ENCODE measurements around the gene SUCLG1.
A peak's percentile ranks its signal among the peaks of the same experiment; 100 is the strongest.

Gene SUCLG1

GRCh38 chr2:84459018-84459943, at the start of gene SUCLG1:
Gene SUCLG1 (minus strand): TSS chr2:84459280. CDS start chr2:84459269, 11 bp downstream.
- peak; percentile 92 for DNase-seq
- in situ Hi-C loops (cut with MboI; ENCODE audit: low pct_unique_long_range_greater_than_20kb, low sequenced_read_pairs), result no loop called here

- DNase-seq, result no peak
These were observed 39.2 kb upstream of the SUCLG1 start for GRCh38 chr2:84498150-84498799.

GRCh38 chr2:84497285-84497684, 38.2 kb upstream of the SUCLG1 start:
- DNase-seq, result no peak
- in situ Hi-C loops (cut with MboI; ENCODE audit: low pct_unique_long_range_greater_than_20kb, low sequenced_read_pairs), result loop anchor here (25.0 kb wide), 1 partner anchor 790 kb away; no protein-coding TSS in a partner anchor

More at GRCh38 chr2:84498150-84498799, 39.2 kb upstream of the SUCLG1 start:
- in situ Hi-C loops (cut with MboI; ENCODE audit: low pct_unique_long_range_greater_than_20kb, low sequenced_read_pairs), result loop anchor here (25.0 kb wide), 1 partner anchor 789 kb away; no protein-coding TSS in a partner anchor

GRCh38 chr2:84496386-84496785, 37.3 kb upstream of the SUCLG1 start:
- no peak for DNase-seq
- in situ Hi-C loops (cut with MboI; ENCODE audit: low pct_unique_long_range_greater_than_20kb, low sequenced_read_pairs), result loop anchor here (25.0 kb wide), 1 partner anchor 791 kb away; no protein-coding TSS in a partner anchor

GRCh38 chr2:84495539-84496146, 36.6 kb upstream of the SUCLG1 start:
- in situ Hi-C loops (cut with MboI; ENCODE audit: low pct_unique_long_range_greater_than_20kb, low sequenced_read_pairs), result loop anchor here (25.0 kb wide), 1 partner anchor 792 kb away; no protein-coding TSS in a partner anchor
- DNase-seq, result peak; percentile 80

GRCh38 chr2:84494070-84494469, 35.0 kb upstream of the SUCLG1 start:
- in situ Hi-C loops (cut with MboI; ENCODE audit: low pct_unique_long_range_greater_than_20kb, low sequenced_read_pairs), result loop anchor here (25.0 kb wide), 1 partner anchor 793 kb away; no protein-coding TSS in a partner anchor
- DNase-seq, result no peak

GRCh38 chr2:84493514-84493913, 34.4 kb upstream of the SUCLG1 start:
- DNase-seq, result no peak
- in situ Hi-C loops (cut with MboI; ENCODE audit: low pct_unique_long_range_greater_than_20kb, low sequenced_read_pairs), result loop anchor here (25.0 kb wide), 1 partner anchor 794 kb away; no protein-coding TSS in a partner anchor

GRCh38 chr2:84492571-84492970, 33.5 kb upstream of the SUCLG1 start:
- no peak for DNase-seq
- in situ Hi-C loops (cut with MboI; ENCODE audit: low pct_unique_long_range_greater_than_20kb, low sequenced_read_pairs), result loop anchor here (25.0 kb wide), 1 partner anchor 795 kb away; no protein-coding TSS in a partner anchor

GRCh38 chr2:84491741-84492140, 32.7 kb upstream of the SUCLG1 start:
- in situ Hi-C loops (cut with MboI; ENCODE audit: low pct_unique_long_range_greater_than_20kb, low sequenced_read_pairs), result loop anchor here (25.0 kb wide), 1 partner anchor 796 kb away; no protein-coding TSS in a partner anchor
- no peak for DNase-seq

GRCh38 chr2:84491256-84491655, 32.2 kb upstream of the SUCLG1 start:
- DNase-seq, result no peak
- in situ Hi-C loops (cut with MboI; ENCODE audit: low pct_unique_long_range_greater_than_20kb, low sequenced_read_pairs), result loop anchor here (25.0 kb wide), 1 partner anchor 796 kb away; no protein-coding TSS in a partner anchor

GRCh38 chr2:84487298-84487996, 28.4 kb upstream of the SUCLG1 start:
- in situ Hi-C loops (cut with MboI; ENCODE audit: low pct_unique_long_range_greater_than_20kb, low sequenced_read_pairs), result loop anchor here (25.0 kb wide), 1 partner anchor 800 kb away; no protein-coding TSS in a partner anchor
- no peak for DNase-seq

- in situ Hi-C loops (cut with MboI; ENCODE audit: low pct_unique_long_range_greater_than_20kb, low sequenced_read_pairs), result loop anchor here (25.0 kb wide), 1 partner anchor 801 kb away; no protein-coding TSS in a partner anchor
- DNase-seq, result no peak
These were observed 27.5 kb upstream of the SUCLG1 start for GRCh38 chr2:84486441-84487115.

GRCh38 chr2:84483320-84483719, 24.2 kb upstream of the SUCLG1 start:
- in situ Hi-C loops (cut with MboI; ENCODE audit: low pct_unique_long_range_greater_than_20kb, low sequenced_read_pairs), result loop anchor here (25.0 kb wide), 1 partner anchor 804 kb away; no protein-coding TSS in a partner anchor
- DNase-seq, result no peak

- DNase-seq, result no peak
- in situ Hi-C loops (cut with MboI; ENCODE audit: low pct_unique_long_range_greater_than_20kb, low sequenced_read_pairs), result loop anchor here (25.0 kb wide), 1 partner anchor 805 kb away; no protein-coding TSS in a partner anchor
These were observed 23.5 kb upstream of the SUCLG1 start for GRCh38 chr2:84482603-84483002.

GRCh38 chr2:84481702-84482101, 22.6 kb upstream of the SUCLG1 start:
- in situ Hi-C loops (cut with MboI; ENCODE audit: low pct_unique_long_range_greater_than_20kb, low sequenced_read_pairs), result loop anchor here (25.0 kb wide), 1 partner anchor 806 kb away; no protein-coding TSS in a partner anchor
- no peak for DNase-seq

GRCh38 chr2:84478867-84479266, 19.8 kb upstream of the SUCLG1 start:
- in situ Hi-C loops (cut with MboI; ENCODE audit: low pct_unique_long_range_greater_than_20kb, low sequenced_read_pairs), result loop anchor here (25.0 kb wide), 1 partner anchor 808 kb away; no protein-coding TSS in a partner anchor
- DNase-seq, result no peak

GRCh38 chr2:84477886-84478285, 18.8 kb upstream of the SUCLG1 start:
- DNase-seq, result no peak
- in situ Hi-C loops (cut with MboI; ENCODE audit: low pct_unique_long_range_greater_than_20kb, low sequenced_read_pairs), result loop anchor here (25.0 kb wide), 1 partner anchor 809 kb away; no protein-coding TSS in a partner anchor

- in situ Hi-C loops (cut with MboI; ENCODE audit: low pct_unique_long_range_greater_than_20kb, low sequenced_read_pairs), result no loop called here
- DNase-seq, result no peak
These were observed 15.1 kb upstream of the SUCLG1 start for GRCh38 chr2:84474176-84474575.

Data from KBM-7 (cell line).